NB4 (cell line): ENCODE data around the gene NDUFAF8.

Experiments used
- DNase-seq: peaks from one replicate; pipeline ENCODE4 v3.0.0; 2010; ENCODE audit warnings: low read depth
- H3K4me3 ChIP-seq: one replicate; pipeline ENCODE4 v1.5.1; 2011; ENCODE audit warnings: mild to moderate bottlenecking, low read depth, low read length, moderate library complexity
- MYC ChIP-seq: IDR thresholded peaks from 2 replicates; pipeline ENCODE4 v1.6.1; 2011; ENCODE audit warnings: low read depth, low read length
- POLR2A ChIP-seq: IDR thresholded peaks from 2 replicates; pipeline ENCODE4 v1.6.1; 2011; ENCODE audit warnings: mild to moderate bottlenecking; ENCODE audit not compliant: insufficient read length; ENCODE audit errors: extremely low read depth
- TF ChIP-seq, protein P1 (sequence below): IDR thresholded peaks from one replicate; pipeline ENCODE4 v1.5.1; 2012; ENCODE audit warnings: low read depth, low read length
- TF ChIP-seq, protein P2 (sequence below): IDR thresholded peaks from 2 replicates; pipeline ENCODE4 v1.6.1; 2011; ENCODE audit warnings: low read depth, low read length

Gene NDUFAF8

DNA sequence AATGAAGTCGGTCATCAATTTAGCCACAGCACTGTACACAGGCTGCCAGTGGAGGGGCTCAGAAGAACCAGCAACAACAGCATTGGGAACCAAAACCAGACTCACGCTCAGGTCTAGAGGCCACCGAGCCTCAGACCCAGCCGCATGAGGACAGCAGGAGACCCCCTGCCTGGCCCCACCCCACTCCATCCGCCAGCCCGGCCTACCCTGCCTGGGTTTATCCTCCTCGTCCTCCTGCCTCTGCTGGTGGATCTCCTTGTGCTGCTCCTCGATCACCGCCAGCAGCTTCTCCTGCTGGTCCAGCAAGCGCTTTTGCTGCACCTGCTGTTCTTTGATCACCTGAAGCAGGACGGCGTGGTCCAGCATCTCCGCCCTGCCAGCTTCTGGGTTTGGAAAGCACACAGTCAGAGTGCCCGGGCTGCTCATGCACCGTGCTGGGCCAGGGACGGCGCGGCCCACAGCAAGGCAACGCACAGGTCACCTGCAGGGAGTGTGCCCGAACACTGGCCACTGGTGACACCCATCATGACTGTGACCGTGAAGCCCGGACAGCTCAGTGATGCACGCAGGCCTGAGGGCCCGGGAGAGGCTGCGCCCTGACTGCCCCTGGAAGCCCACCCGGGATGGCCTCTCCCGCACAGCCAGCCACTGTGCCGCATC is 7.7 kb downstream of the NDUFAF8 start:
- no peak for DNase-seq

DNA sequence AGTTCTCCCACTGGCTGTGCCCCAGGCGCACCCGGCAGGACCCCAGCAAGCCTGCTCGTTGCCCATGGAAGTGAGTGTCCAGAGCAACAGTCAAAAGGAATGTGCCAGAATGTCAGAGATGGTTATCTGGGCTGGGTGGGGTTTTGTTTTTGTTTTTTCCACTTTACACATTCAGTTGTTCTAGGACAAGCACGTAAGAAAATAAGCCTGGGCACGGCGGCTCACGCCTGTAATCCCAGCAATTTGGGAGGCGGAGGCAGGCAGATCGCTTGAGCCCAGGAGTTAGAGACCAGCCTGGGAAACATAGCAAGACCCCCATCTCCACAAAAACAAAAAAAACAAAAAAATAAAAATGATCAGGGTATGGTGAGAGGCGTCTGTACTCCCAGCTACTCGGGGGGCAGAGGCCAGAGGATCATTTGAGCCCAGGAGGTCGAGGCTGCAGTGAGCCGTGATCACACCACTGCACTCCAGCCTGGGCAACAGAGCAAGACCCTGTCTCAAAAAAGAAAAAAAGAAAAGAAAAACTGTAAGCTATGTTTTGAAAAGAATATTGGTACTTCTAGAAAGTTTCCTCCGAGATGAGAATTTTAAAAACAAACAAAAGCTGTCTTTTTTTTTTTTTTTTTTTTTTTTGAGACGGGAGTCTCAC is 8.3 kb downstream of the NDUFAF8 start:
- TF ChIP-seq, protein P1, sequence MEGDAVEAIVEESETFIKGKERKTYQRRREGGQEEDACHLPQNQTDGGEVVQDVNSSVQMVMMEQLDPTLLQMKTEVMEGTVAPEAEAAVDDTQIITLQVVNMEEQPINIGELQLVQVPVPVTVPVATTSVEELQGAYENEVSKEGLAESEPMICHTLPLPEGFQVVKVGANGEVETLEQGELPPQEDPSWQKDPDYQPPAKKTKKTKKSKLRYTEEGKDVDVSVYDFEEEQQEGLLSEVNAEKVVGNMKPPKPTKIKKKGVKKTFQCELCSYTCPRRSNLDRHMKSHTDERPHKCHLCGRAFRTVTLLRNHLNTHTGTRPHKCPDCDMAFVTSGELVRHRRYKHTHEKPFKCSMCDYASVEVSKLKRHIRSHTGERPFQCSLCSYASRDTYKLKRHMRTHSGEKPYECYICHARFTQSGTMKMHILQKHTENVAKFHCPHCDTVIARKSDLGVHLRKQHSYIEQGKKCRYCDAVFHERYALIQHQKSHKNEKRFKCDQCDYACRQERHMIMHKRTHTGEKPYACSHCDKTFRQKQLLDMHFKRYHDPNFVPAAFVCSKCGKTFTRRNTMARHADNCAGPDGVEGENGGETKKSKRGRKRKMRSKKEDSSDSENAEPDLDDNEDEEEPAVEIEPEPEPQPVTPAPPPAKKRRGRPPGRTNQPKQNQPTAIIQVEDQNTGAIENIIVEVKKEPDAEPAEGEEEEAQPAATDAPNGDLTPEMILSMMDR: no peak
- TF ChIP-seq, protein P2, sequence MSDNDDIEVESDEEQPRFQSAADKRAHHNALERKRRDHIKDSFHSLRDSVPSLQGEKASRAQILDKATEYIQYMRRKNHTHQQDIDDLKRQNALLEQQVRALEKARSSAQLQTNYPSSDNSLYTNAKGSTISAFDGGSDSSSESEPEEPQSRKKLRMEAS: no peak
- TF ChIP-seq MYC (no peak), POLR2A (no peak)
- DNase-seq: no peak
- no peak overlapping the region for H3K4me3 ChIP-seq

More for the DNA sequence above, 7.7 kb downstream of the NDUFAF8 start:
- TF ChIP-seq, protein P1: no peak
- H3K4me3 ChIP-seq: no peak overlapping the region

DNA sequence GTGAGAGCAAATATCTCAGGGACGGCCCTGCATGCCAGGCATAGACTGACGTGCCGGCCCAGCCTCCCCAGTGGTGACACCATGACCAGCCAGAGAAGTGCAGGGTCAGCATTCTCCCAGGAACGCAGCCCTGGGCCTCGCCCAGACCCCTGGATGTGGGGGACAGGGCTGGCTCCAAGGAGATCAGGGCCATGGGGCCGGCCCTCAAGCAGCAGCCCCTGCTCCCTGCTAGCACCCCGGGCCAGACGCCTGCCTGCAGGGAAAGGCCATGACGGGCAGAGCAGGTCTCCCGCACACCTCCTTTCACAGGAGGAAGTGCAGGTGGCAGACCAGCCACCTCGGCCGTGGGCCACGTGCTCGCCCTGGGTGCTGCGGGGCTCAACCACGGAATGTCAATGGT is 9.5 kb downstream of the NDUFAF8 start:
- no peak for DNase-seq
- TF ChIP-seq MYC: no peak
- TF ChIP-seq, protein P1: no peak
- TF ChIP-seq, protein P2: no peak
- no peak for TF ChIP-seq POLR2A
- no peak overlapping the region for H3K4me3 ChIP-seq

DNA sequence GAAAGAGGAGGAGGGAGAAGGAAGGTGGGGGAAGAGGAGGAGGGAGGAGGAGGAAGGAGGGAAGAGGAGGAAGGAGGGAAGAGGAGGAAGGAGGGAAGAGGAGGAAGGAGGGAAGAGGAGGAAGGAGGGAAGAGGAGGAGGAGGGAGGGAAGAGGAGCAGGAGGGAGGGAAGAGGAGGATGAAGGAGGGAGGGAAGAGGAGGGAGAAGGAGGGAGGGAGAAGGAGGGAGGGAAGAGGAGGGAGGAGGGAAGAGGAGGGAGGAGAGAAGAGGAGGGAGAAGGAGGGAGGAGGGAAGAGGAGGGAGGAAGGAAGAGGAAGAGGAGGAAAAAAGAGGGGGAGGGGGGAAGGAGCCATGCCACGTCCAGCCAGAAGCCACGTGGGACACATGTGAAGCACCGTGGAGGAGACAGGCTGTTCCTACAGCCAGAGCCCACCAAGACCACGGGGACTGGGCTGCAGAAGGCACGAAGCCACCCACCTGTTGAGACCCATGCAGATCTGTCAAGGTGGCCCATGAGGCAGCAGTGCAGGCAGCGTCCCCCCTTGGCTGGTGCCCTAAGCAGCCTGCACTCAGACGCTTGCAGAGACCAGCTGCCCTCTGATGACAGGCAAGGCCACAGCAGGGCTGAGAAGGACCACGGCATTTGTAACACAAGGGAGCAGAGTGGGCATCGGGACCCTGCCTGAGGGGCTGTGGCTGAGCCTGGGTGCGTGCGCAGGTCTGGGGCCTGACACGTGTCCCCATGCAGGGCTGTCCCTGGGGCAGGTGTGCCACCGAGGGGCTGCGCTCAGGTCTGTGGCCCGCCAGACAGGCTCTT is 10.3 kb downstream of the NDUFAF8 start:
- no peak for DNase-seq
- TF ChIP-seq MYC: no peak
- TF ChIP-seq POLR2A: no peak
- TF ChIP-seq, protein P2: no peak
- TF ChIP-seq, protein P1: no peak
- H3K4me3 ChIP-seq: no peak overlapping the region

DNA sequence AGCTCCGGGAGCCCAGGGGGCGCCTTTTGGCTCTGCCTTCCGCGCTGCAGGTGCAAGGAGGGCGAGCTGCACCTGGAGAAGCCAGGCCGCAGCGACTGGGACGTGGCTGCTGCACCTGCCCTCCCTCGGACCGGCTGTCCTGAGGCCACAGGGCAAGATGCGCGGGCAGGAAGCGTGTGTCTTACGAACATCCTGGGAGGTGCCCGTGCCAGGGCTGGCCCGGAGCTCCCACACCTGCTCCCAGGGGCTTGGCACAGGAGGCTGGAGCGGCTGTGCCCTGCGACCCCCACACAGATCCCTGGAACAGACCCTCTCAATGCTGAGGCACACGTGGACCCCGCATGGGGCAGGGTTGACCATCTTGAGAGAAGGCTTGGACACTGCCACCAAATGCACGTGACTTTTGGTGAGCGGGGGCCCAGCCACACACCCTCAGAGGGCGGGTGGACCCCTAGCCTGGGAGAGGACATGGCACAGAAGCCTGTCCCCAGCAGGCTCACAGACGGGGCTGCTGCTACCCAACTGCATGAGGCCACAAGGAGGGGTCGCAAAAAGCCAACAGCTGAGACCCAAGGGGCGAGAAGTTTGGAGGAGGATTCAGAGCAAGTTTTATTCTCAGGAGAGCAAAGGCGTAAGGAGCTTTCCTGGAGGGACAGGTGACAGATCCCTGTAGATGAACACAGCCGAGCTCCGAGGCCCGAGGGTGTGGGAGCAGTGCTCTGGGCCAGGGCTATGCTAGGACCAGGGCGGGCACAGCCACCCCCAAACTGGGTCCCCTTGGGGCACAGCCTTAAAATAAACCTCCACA is 11.4 kb downstream of the NDUFAF8 start:
- no peak overlapping the region for H3K4me3 ChIP-seq
- TF ChIP-seq, protein P2: no peak
- TF ChIP-seq, protein P1: no peak
- TF ChIP-seq MYC (no peak), POLR2A (no peak)
- DNase-seq: no peak
